ENCODE measurements around the gene AHCYL1.

DNA sequence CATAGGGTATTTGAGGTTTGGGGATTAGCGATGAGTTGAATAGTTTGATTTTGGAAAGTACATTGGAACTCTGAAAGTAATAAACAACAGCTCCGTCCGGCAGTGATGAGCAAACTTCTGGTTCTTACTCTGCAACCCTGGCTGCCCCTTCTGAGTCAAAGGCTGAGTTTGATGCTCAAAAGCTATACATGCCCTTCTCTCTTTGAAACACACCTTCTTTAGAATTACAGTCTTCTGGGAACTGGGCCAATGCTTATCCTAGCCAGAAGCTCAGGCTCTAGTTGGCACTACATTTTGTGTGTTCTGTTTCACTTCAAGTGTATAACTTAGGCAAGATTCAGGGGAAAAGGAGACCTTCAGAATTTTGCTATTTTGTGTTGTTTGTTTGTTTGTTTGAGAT, 9.3 kb downstream of the AHCYL1 start:
- no peak for TF ChIP-seq EZH2 (IDR thresholded peaks at IDR 0.05; ENCODE audit: low read depth)
- TF ChIP-seq, protein P1, sequence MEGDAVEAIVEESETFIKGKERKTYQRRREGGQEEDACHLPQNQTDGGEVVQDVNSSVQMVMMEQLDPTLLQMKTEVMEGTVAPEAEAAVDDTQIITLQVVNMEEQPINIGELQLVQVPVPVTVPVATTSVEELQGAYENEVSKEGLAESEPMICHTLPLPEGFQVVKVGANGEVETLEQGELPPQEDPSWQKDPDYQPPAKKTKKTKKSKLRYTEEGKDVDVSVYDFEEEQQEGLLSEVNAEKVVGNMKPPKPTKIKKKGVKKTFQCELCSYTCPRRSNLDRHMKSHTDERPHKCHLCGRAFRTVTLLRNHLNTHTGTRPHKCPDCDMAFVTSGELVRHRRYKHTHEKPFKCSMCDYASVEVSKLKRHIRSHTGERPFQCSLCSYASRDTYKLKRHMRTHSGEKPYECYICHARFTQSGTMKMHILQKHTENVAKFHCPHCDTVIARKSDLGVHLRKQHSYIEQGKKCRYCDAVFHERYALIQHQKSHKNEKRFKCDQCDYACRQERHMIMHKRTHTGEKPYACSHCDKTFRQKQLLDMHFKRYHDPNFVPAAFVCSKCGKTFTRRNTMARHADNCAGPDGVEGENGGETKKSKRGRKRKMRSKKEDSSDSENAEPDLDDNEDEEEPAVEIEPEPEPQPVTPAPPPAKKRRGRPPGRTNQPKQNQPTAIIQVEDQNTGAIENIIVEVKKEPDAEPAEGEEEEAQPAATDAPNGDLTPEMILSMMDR (conservative IDR thresholded peaks at IDR 0.05) = no peak
